Measurements from ENCODE around the gene MRM1.

Gene MRM1

DNA sequence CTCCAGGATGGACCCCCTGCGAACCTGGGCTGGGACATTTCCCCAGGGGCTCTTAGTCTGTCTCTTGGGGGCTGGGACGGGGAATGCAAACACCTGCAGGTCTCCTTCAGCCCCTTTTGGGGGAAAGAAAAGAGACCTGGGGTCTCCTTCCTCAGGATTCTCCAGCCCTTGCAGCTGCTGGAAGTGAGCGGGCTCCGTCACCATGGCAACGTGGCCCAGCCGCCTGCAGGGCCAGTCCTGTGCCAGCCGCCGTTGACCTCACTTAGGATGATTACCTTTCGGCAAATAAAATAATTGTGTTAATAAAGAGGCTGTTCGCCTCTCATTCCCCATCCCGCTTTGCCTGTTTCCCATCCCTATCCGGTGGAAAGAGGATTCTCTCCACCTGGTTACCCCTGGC, 25.7 kb downstream of the MRM1 start:
- H3K27ac ChIP-seq (ENCODE audit: low read depth, low read length), result no peak overlapping the region
- H2AK5ac ChIP-seq (ENCODE audit: low read length), result no peak overlapping the region
- H4K91ac ChIP-seq (ENCODE audit: low read depth, low read length), result no peak overlapping the region
- H3K4ac ChIP-seq (ENCODE audit: low read depth, low read length), result no peak overlapping the region
- no peak overlapping the region for H2BK5ac ChIP-seq (ENCODE audit: low read depth, low read length, poor library complexity)
- H3K4me2 ChIP-seq (ENCODE audit: low read length), result no peak overlapping the region
- no peak overlapping the region for H4K8ac ChIP-seq (ENCODE audit: low read depth, low read length)
- no peak for DNase-seq
- H3K9ac ChIP-seq (ENCODE audit: low read length), result no peak overlapping the region
- H3K4me3 ChIP-seq (ENCODE audit: low read depth, low read length), result no peak overlapping the region
- H2AFZ ChIP-seq (ENCODE audit: insufficient read depth, low read length, poor library complexity), result no peak overlapping the region
- no peak overlapping the region for H4K12ac ChIP-seq (ENCODE audit: low read depth, low read length)
- no peaks in the 10 kb centered on the region for H3K4me1 ChIP-seq (ENCODE audit: control insufficient read depth in 1 of 2, insufficient read depth in 2 of 2, low read length in 2 of 2)
- no peaks in the 10 kb centered on the region for H3K79me2 ChIP-seq (ENCODE audit: control insufficient read depth, insufficient read depth, low read length, poor library complexity)
- no peak overlapping the region for H2BK12ac ChIP-seq (ENCODE audit: low read length)
- no peak overlapping the region for H3K18ac ChIP-seq (ENCODE audit: low read length)
- no peak overlapping the region for H3K14ac ChIP-seq (ENCODE audit: low read length)
- H2BK120ac ChIP-seq (ENCODE audit: insufficient read depth, low read length, poor library complexity), result no peak overlapping the region
- H3K36me3 ChIP-seq (ENCODE audit: control insufficient read depth in 1 of 2, insufficient read depth in 2 of 2, low read length in 2 of 2), result no peaks in the 10 kb centered on the region
- no CpG with 5 or more reads among the region's 12 CpGs for WGBS (ENCODE audit: extremely low coverage, insufficient coverage, insufficient read length)
- H3K79me1 ChIP-seq (ENCODE audit: low read length), result no peaks in the 10 kb centered on the region
- peaks cover 2% of the 10 kb centered on the region for H3K9me3 ChIP-seq (ENCODE audit: insufficient read depth, low read depth, low read length)
- no peaks in the 10 kb centered on the region for H3K27me3 ChIP-seq (ENCODE audit: insufficient read depth, low read length)
- H3K23ac ChIP-seq (ENCODE audit: low read length), result no peak overlapping the region

DNA sequence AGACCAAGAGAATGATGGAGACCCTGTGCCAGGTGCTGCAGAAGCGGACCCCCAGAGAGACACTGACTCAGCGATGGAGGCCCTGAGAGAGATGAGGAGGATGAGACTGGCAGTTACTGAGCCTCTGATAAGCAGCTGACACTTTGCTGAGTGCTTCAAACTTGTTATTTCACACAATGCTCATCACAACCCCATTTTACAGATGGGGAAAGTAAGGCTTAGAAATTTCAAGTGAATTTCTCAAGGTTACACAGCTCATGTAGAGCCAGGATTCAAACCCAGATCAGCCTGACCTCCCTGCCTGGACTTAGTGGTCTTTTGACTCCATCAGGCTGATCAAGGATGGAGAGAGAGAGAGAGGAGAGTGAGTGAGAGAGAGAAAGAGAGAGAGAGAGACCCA, 27.2 kb downstream of the MRM1 start:
- H3K14ac ChIP-seq (ENCODE audit: low read length), result no peak overlapping the region
- no peak overlapping the region for H2AFZ ChIP-seq (ENCODE audit: insufficient read depth, low read length, poor library complexity)
- H2BK5ac ChIP-seq (ENCODE audit: low read depth, low read length, poor library complexity), result no peak overlapping the region
- H4K8ac ChIP-seq (ENCODE audit: low read depth, low read length), result no peak overlapping the region
- no peak overlapping the region for H3K27ac ChIP-seq (ENCODE audit: low read depth, low read length)
- no peaks in the 10 kb centered on the region for H3K36me3 ChIP-seq (ENCODE audit: control insufficient read depth in 1 of 2, insufficient read depth in 2 of 2, low read length in 2 of 2)
- no peak overlapping the region for H3K9ac ChIP-seq (ENCODE audit: low read length)
- no CpG with 5 or more reads among the region's 2 CpGs for WGBS (ENCODE audit: extremely low coverage, insufficient coverage, insufficient read length)
- no peak overlapping the region for H4K12ac ChIP-seq (ENCODE audit: low read depth, low read length)
- H3K79me1 ChIP-seq (ENCODE audit: low read length), result no peaks in the 10 kb centered on the region
- H3K4me1 ChIP-seq (ENCODE audit: control insufficient read depth in 1 of 2, insufficient read depth in 2 of 2, low read length in 2 of 2), result no peaks in the 10 kb centered on the region
- H2BK12ac ChIP-seq (ENCODE audit: low read length), result no peak overlapping the region
- H2BK120ac ChIP-seq (ENCODE audit: insufficient read depth, low read length, poor library complexity), result no peak overlapping the region
- no peaks in the 10 kb centered on the region for H3K79me2 ChIP-seq (ENCODE audit: control insufficient read depth, insufficient read depth, low read length, poor library complexity)
- H3K4me3 ChIP-seq (ENCODE audit: low read depth, low read length), result no peak overlapping the region
- H3K4ac ChIP-seq (ENCODE audit: low read depth, low read length), result no peak overlapping the region
- no peak overlapping the region for H3K18ac ChIP-seq (ENCODE audit: low read length)
- H3K23ac ChIP-seq (ENCODE audit: low read length), result no peak overlapping the region
- H4K91ac ChIP-seq (ENCODE audit: low read depth, low read length), result no peak overlapping the region
- no peak for DNase-seq
- no peak overlapping the region for H3K4me2 ChIP-seq (ENCODE audit: low read length)
- no peaks in the 10 kb centered on the region for H3K9me3 ChIP-seq (ENCODE audit: insufficient read depth, low read depth, low read length)
- no peak overlapping the region for H2AK5ac ChIP-seq (ENCODE audit: low read length)
- peaks cover 8% of the 10 kb centered on the region for H3K27me3 ChIP-seq (ENCODE audit: insufficient read depth, low read length)

DNA sequence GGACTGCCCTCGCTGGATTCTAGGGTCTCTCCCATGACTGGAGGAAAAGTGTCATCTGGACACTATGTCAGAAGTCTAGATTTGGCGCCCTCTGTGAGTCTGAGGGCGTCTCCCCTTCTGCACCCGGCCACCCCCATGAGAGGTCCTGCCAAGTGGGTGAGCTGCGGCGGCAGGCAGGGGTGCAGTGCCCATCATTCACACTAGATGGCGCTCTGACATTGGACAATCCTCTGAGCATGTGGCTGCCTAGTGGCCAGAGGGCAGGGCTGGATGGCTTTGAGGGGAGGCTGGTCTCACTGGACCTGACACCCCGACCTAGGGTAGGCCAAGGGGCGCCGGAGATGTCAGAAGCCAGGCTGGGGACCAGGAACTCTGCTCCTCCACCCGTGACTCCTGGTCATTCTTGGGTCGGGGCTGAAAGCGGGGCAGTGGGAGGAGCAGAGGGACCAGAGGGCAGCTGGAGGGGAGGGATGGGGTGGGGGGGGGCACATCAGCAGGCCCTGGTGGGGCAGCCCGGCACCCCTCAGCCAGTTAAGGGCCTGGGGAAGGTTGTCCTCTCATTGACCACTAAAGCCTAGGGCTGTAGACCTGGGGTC, 28.0 kb downstream of the MRM1 start:
- Histone ChIP-seq H2BK120ac (ENCODE audit: insufficient read depth, low read length, poor library complexity) (no peak overlapping the region), H4K8ac (ENCODE audit: low read depth, low read length) (no peak overlapping the region), H3K4me3 (ENCODE audit: low read depth, low read length) (no peak overlapping the region), H2AFZ (ENCODE audit: insufficient read depth, low read length, poor library complexity) (no peak overlapping the region), H3K27me3 (ENCODE audit: insufficient read depth, low read length) (peaks cover 8% of the 10 kb centered on the region), H3K4me2 (ENCODE audit: low read length) (no peak overlapping the region), H3K9me3 (ENCODE audit: insufficient read depth, low read depth, low read length) (no peaks in the 10 kb centered on the region), H3K79me1 (ENCODE audit: low read length) (no peaks in the 10 kb centered on the region), H4K91ac (ENCODE audit: low read depth, low read length) (no peak overlapping the region), H3K23ac (ENCODE audit: low read length) (no peak overlapping the region), H3K18ac (ENCODE audit: low read length) (no peak overlapping the region), H2BK12ac (ENCODE audit: low read length) (no peak overlapping the region), H4K12ac (ENCODE audit: low read depth, low read length) (no peak overlapping the region), H3K79me2 (ENCODE audit: control insufficient read depth, insufficient read depth, low read length, poor library complexity) (no peaks in the 10 kb centered on the region), H3K27ac (ENCODE audit: low read depth, low read length) (no peak overlapping the region), H2BK5ac (ENCODE audit: low read depth, low read length, poor library complexity) (no peak overlapping the region), H3K14ac (ENCODE audit: low read length) (no peak overlapping the region), H2AK5ac (ENCODE audit: low read length) (no peak overlapping the region), H3K4me1 (ENCODE audit: control insufficient read depth in 1 of 2, insufficient read depth in 2 of 2, low read length in 2 of 2) (no peaks in the 10 kb centered on the region), H3K4ac (ENCODE audit: low read depth, low read length) (no peak overlapping the region), H3K9ac (ENCODE audit: low read length) (no peak overlapping the region), H3K36me3 (ENCODE audit: control insufficient read depth in 1 of 2, insufficient read depth in 2 of 2, low read length in 2 of 2) (no peaks in the 10 kb centered on the region)
- WGBS (ENCODE audit: extremely low coverage, insufficient coverage, insufficient read length), result no CpG with 5 or more reads among the region's 14 CpGs
- DNase-seq, result peak; percentile 64 to 81

DNA sequence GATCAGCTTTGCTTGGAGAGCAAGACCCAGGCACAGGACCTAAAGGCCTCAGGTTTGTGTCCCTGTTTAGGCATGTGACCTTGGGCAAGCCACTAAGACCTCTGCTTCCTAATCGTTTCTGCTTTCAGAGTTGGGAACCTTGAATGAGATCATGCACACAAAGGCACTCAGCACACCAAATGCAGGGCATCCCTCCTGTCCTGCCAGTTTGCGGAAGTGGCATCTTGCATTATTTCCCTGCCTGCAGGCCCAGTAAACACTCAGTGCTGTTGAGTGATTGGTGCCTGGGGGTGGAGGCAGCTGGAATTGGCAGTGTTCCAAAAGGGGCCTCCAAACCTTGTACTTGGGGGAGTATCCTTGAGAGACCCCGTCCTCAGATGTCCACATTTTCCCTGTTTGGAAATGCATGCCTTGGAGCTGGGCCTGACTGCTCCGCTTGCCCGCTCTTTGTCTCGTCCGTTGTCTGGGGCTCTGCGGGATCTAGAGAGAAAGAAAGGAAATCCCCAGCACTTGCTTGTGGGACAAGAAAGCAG, 28.7 kb downstream of the MRM1 start:
- Histone ChIP-seq H3K18ac (ENCODE audit: low read length) (no peak overlapping the region), H2AK5ac (ENCODE audit: low read length) (no peak overlapping the region), H3K14ac (ENCODE audit: low read length) (no peak overlapping the region), H2BK12ac (ENCODE audit: low read length) (no peak overlapping the region), H3K4me1 (ENCODE audit: control insufficient read depth in 1 of 2, insufficient read depth in 2 of 2, low read length in 2 of 2) (no peaks in the 10 kb centered on the region), H3K9ac (ENCODE audit: low read length) (no peak overlapping the region), H3K27ac (ENCODE audit: low read depth, low read length) (no peak overlapping the region), H3K4me3 (ENCODE audit: low read depth, low read length) (no peak overlapping the region), H2BK5ac (ENCODE audit: low read depth, low read length, poor library complexity) (no peak overlapping the region), H2BK120ac (ENCODE audit: insufficient read depth, low read length, poor library complexity) (no peak overlapping the region), H3K79me2 (ENCODE audit: control insufficient read depth, insufficient read depth, low read length, poor library complexity) (no peaks in the 10 kb centered on the region), H3K23ac (ENCODE audit: low read length) (no peak overlapping the region), H4K12ac (ENCODE audit: low read depth, low read length) (no peak overlapping the region), H3K4ac (ENCODE audit: low read depth, low read length) (no peak overlapping the region), H2AFZ (ENCODE audit: insufficient read depth, low read length, poor library complexity) (no peak overlapping the region), H3K27me3 (ENCODE audit: insufficient read depth, low read length) (peaks cover 8% of the 10 kb centered on the region), H3K36me3 (ENCODE audit: control insufficient read depth in 1 of 2, insufficient read depth in 2 of 2, low read length in 2 of 2) (no peaks in the 10 kb centered on the region), H3K9me3 (ENCODE audit: insufficient read depth, low read depth, low read length) (no peaks in the 10 kb centered on the region), H3K4me2 (ENCODE audit: low read length) (no peak overlapping the region), H3K79me1 (ENCODE audit: low read length) (no peaks in the 10 kb centered on the region), H4K91ac (ENCODE audit: low read depth, low read length) (no peak overlapping the region), H4K8ac (ENCODE audit: low read depth, low read length) (no peak overlapping the region)
- no CpG with 5 or more reads among the region's 8 CpGs for WGBS (ENCODE audit: extremely low coverage, insufficient coverage, insufficient read length)
- no peak for DNase-seq

Data from trophoblast cell (in vitro differentiated cells and primary cell).